Hematopoietic multipotent progenitor cell treated with erythropoietin and hydrocortisone succinate and interleukin-3 and kit ligand, for 15 days (in vitro differentiated cells): ENCODE results near the gene SCAPER.

Source experiments
- DNase-seq: peaks from one replicate; pipeline ENCODE4 v3.0.0-alpha.2; 2015; ENCODE audit warnings: low spot score

Gene SCAPER

DNA sequence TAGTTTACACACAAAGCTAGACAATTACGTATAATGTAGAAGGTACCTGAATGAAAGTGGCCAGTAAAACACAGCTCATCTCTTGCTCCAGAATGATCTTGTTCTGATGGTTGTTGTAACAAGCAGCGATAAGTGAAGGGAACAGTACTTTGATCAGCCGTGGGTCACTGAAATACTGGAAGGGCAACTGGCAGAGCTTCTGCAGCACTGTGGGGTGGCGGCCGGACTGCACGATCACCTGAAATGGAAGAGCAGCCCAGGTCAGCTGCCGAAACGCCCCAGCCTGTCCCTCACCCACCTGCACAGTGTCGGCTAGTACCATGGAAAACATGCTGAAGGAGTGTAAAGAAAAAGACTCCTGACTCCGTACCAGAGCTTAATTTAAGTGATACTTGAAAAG, 551.2 kb downstream of the SCAPER start:
- DNase-seq, result no peak

DNA sequence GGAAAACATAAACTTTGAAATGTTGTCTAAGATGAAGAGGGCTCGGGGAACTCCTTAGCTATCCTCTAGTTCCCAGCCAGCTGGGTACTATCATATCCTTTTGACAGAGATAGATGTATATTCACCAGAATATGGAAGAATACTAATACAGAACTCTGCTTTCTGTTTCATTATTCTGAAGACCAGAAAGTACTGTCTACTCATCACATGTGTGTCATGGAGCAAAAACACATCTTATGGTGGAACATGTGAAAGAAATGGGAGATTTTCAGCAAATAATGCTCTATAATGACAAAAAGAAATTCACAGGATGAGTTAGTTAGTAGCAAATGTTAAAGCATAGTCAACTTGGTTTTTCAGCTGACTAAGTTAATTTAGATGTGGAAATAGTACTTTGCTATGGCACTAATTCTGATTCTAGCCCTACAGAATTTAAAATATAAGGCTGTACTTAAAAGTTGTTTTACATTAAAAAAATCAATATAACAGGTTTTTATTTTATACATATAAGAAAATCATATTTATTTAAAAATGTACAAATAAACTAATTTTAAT, 552.0 kb downstream of the SCAPER start:
- DNase-seq, result no peak

DNA sequence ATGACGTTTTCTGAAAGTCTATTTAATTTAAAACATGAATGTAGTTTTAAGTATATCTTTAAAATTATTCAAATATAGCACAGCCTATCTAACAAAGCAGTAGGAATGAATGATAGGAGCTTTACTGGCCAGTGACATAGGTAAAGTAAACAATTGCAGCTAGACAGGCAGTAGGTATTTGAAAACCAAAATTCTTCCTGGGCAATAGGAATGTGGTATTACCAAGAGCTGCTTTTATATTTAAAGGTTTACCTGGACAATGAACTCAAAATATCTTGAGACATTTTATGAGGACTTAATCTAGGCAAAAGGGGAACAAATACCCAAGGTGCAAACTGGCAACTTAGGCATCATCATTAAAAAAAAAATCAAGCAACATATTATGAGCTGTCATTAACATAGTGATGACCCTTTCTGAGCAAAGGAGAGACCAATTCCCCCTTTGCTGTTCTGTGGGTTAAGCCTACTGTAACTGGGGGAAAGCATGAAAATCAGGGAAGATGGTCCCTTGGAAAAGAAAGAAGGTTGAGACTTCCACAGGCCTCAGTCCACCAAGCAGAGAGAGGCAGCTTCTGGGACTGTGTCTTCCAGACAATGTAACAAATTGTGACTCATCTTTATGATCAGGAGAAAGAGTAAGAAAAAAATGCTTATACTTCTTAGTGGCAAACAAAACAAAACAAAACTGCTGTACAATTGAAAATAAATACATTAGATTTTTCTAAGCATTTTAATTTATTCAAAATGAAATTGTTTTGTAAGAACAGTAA, 555.7 kb downstream of the SCAPER start:
- no peak for DNase-seq

DNA sequence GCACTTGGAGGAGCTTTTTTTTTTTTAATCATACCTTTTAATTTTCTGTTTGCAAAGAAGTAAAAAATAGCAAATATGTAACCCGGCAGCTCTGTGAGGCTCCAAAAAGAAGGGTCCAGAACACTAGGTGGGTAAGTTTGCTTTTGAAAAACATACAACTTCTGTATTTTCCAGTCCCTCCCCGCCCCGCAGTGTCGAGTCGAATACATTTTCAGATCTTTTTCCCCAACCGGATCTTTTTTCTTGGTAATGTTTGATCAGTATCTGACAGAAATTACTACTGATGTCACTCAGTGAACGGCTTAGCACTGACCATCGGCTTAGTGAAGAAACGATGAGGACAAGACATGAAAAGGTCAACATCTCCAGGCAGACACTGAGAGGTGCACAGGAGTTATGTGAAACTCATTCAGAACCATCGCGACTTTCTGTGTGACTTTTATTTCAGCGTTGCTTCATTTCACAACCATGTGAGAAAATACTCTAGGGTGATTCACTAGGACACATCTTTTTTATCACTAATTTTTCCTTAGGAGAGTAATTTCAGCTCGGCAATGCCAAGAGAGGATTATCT, 557.6 kb downstream of the SCAPER start:
- no peak for DNase-seq

DNA sequence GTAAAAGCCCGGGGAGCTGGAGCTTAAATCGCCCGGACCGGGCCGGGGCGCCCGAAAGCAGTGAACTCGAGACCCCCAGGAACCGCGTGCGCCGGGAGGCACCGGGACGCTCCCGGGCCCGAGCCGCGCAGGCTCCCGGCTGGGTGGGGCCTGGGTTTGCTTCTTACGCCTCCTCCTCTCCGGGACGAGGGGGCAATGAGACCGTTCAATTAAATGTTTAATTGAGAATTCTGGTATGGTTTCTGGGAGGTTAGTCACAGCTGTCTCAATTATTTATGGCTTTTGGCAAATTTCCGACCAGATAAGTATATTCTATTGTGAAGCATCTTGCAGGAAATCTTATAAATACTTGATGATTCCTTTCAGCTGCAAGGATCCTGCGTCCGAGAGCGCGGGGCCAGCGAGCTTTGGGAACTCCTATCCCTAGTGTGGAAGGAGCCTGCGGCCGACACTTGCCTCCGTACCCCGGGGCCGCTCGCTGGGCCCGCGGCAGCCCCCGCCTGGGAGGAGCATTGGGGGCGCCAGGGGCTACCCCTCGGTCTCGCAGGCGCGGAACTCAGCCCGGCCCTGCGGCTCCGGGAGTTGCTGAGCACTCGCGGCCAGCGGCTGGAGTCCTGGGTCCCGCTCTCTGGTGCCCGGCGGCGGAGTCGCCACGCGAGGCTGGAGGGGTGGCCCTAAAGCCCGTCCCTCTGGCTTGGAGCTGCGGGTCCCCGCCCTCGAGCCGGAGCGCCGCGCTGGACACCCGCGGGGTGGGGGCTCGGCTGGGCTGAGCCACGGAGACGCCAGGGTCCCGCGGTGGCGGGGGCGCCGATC, 558.3 kb downstream of the SCAPER start:
- no peak for DNase-seq

DNA sequence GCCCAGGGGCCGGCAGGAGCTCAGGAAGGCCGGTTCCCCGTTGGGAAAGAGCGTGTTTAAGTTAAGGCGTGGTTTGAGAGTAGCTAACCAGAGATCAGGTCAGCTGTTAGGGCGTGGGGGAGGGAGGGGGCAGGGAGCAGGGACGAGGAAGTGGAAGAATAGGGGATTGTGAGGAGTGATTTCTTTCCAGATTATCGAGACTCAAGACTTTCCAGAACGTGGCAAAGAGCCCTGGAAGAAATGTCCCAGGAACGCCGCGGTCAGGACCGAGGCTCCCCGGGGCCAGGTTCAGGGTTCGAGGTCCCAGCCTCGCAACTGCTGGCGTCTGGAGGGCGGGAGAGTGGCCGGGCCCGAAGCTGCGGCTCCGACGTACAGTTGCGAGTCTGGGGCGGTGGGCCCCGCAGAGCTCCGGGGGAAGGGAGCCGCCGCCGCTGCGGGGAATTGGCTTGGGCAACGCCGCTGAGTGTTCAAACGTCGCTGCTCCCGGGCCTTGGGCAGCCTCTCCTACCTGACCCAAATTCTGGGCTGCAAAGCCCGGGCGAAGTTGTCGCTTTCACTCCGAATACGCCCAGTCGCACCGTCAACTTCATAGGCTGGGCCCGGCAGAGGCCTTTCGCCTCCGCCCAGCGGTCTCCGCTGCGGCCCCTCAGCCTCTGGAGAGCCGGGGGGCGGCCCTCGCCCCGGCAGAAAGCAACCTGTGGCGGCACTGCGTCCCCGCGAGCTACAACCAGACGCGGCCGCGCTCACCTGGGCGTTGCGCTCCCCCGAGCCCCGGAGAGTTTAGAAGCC, 559.1 kb downstream of the SCAPER start:
- no peak for DNase-seq

DNA sequence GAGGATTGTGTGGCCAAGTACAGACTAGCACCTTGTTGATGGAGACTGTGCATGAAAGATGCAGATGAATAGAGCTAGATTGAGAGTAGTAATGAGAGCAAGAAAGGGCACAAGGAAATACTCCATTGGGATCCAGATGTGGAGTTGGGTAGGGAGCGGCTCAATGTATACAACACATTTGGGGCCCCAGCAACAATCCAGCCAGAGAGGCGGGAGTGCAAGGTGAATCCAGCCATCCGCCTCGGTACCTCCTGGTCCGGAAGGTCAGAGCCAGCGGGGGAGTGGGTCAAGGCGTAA, 559.6 kb downstream of the SCAPER start:
- DNase-seq, result no peak

DNA sequence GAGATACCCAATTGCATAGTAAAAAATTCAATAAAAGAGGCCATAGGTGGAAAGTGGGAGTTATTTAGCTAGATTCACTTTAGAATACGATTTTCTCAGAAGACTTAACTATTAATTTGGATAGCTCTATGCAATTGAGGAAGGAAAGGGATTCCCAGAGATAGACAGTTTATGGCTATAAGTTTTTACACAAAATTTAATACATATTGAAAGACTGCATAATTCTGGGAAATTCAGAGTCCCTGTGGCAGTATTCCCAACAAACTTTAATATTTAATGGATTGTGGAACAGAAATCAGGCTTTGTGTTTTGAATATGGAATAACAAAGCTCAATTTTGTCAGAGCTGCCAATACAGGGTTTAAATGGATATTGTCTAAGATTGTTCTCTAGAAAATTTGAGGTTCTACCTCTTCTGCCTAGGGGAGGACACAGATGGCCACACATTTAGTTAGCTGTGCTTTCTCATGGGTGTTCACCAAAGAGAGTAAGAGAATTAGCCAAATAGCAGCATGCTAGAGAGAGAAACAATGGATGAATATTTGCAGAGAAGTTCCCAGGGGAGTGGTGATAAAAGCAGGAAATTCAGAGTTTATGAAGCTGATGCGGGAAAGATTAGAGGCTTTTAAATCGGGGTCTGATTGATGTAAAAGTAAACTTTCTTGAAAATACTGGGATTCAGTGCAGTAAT, 560.1 kb downstream of the SCAPER start:
- DNase-seq, result no peak

DNA sequence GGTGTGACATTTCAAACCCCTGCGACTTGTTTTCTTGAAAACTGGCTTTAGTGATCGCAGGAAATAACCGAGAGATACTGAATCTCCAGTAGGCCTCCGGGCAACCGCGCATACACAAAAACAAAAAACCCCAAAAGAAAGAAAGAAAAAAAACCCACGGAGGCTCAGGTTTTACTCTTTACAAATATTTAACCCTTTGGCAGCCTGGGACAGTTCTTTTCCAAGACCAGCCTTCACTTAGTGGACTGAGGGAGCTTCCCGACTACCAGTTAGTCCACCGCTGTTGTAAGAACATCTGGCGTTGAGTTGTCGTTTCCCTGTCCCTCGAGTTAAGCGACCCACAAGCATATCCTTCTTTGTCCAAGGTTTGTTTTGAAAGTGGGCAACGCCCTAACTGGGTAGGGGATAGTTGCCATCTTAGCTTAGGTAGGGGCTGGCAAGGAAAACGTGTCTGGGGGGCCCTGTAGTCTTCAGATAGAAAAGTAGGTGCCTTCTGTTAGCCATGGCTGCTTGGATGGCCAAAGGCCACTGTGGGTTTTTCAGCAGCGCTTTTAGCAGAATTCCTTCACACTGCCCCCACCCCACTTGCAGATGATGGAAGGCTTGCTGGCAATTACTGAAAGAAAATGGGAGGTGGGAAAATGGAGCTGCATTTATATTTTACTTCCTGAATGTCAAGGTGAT, 561.7 kb downstream of the SCAPER start:
- DNase-seq, result no peak

DNA sequence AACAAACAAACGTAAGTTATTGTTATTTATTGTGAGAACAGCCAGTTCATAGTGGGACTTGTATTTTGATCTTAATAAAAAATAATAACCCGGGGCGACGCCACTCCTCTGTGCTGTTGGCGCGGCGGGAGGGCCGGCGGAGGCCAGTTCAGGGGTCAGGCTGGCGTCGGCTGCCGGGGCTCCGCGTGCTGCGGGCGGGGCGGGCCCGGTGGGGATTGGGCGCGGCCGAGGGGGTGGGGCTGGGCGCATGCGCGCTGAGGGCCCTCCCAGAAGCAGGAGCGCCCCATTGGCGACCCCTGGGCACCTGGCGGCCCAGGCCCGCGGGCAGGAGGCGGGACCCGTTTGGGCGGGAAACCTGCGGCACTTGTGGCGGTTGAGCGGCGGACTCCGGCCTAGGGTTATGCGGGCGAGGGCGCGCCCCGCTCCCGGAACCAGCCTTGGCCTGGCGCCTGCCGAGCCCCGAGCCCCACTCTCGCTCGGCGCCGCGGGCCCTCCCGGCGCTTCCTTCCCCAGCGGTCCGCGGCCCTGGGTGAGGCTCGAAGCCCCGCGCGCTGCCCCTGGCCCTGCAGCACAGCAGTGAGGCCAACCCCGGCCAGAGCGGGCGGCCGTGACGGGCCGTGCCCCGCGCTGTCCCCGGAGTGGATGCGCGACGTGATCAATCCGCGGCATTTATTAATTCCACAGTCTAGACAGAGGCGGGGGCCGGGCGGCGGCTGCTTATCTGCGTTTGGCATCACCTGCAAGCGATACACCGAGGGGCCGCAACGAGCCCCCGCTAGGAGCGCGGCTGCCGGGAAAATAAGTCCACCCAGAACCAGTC, 562.5 kb downstream of the SCAPER start:
- DNase-seq, result no peak

DNA sequence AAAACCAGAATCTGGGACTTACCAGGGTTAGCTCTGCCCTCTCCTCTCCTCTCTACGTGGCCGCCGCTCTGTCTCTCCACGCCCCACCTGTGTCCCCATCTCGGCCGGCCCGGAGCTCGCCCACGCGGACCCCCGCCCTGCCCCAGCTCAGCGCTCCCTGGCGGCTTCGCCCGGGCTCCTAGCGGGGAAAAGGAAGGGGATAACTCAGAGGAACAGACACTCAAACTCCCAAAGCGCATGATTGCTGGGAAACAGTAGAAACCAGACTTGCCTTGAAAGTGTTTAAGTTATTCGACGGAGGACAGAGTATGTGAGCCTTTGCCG, 563.1 kb downstream of the SCAPER start:
- no peak for DNase-seq

DNA sequence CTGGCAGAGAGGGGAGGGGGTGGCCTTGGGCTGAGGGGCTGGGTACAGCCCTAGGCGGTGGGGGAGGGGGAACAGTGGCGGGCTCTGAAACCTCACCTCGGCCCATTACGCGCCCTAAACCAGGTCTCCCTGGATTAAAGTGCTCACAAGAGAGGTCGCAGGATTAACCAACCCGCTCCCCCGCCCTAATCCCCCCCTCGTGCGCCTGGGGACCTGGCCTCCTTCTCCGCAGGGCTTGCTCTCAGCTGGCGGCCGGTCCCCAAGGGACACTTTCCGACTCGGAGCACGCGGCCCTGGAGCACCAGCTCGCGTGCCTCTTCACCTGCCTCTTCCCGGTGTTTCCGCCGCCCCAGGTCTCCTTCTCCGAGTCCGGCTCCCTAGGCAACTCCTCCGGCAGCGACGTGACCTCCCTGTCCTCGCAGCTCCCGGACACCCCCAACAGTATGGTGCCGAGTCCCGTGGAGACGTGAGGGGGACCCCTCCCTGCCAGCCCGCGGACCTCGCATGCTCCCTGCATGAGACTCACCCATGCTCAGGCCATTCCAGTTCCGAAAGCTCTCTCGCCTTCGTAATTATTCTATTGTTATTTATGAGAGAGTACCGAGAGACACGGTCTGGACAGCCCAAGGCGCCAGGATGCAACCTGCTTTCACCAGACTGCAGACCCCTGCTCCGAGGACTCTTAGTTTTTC, 563.6 kb downstream of the SCAPER start:
- no peak for DNase-seq

DNA sequence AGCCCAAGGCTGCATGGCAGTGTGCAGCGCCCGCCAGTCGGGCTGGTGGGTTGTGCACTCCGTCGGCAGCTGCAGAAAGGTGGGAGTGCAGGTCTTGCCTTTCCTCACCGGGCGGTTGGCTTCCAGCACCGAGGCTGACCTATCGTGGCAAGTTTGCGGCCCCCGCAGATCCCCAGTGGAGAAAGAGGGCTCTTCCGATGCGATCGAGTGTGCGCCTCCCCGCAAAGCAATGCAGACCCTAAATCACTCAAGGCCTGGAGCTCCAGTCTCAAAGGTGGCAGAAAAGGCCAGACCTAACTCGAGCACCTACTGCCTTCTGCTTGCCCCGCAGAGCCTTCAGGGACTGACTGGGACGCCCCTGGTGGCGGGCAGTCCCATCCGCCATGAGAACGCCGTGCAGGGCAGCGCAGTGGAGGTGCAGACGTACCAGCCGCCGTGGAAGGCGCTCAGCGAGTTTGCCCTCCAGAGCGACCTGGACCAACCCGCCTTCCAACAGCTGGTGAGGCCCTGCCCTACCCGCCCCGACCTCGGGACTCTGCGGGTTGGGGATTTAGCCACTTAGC, 564.3 kb downstream of the SCAPER start:
- DNase-seq, result no peak

DNA sequence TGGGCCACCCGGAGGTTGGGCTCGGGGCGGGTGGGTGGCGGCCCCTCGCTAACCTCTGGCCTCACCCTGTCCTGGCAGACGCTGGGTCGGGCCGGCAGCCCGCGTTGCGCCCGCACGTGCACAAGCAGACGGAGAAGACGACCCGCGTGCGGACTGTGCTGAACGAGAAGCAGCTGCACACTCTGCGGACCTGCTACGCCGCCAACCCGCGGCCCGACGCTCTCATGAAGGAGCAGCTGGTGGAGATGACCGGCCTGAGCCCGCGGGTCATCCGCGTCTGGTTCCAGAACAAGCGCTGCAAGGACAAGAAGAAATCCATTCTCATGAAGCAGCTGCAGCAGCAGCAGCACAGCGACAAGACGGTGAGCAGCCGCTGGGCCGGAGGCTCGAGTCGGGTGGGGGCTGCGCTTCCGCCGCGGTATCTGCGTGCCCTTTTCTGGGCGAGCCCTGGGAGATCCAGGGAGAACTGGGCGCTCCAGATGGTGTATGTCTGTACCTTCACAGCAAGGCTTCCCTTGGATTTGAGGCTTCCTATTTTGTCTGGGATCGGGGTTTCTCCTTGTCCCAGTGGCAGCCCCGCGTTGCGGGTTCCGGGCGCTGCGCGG, 564.8 kb downstream of the SCAPER start:
- DNase-seq, result no peak

DNA sequence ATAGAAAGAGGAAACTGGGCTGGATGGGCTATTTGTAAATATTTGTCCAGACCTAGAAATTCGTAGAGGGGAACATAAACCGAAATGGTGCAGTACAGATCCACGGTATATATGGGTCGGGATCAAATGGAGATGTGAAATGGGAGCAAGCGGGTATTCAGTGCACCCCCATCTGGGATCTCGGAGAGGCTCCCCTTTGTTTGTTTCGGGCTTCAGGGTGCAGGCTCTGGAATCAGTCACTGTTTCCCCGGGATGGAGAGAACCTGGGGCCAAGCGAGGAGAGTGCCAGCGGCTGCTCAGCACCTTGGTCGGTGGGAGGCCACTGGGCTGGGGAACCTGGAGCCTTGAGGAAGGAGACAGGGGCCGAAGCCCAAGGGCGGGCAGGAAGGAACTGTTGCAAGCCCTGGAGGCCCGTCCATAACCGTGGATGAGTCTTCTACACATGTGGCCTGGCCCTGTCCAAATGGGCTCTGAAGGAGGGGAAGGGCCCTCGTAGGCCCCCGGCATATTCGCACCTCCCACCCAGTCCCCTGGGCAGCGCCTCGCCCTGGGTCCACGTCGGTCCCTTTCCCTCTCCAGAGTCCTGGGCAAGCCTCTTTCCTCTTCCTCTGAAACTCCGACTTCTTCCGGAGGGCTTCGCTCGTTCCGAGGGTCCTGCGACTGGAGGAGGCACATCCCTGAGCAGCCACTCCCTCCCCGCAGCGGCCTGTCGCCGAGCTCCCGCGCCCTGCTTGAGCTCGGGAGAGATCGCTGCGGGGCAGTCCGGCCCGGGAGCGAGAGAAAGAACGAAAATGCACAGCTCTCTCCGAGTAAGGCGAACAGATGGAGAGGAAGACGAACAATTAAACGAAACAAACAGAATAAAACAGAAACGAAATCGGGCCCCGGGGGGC, 565.6 kb downstream of the SCAPER start:
- no peak for DNase-seq

DNA sequence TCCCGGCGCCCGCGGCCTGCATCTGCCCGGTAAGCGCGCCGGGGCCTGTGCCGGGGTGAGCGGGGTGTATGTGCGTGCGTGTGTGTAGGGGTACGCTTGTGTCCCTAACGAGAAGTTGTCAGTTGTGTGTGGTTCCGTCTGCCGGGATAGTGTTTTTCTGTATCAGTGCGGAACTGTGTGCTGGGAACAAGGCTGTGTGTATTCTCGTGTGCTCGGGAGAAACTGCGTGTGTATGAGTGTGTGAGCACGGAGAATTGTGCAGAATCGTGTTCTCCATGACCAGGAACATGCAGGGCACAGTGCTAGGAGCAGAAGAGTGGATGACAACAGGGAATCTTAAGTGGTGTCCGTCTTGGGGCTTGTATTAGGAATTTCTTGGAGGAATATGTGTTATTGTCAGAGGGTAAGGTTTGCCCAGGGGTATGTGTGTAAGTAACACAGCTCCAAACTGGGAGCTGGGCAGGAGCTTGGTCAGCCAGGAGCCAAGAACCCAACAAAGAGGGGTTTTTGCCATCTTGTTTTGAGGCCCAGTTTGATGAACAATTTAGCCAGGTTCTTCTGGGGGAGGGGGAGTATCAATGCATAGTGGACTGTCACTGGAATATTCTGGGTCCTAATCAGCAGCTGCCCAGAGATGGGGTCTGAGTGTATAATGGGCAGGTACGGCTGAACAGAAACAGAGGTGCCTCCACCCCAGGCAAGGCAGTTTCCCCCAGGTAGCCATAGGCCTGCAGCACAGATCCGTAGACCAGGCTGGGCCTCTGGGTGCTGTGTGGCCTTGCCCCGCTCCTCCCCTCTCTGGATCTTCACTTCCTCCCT, 566.4 kb downstream of the SCAPER start:
- no peak for DNase-seq
